Peyer's patch (tissue), 4 donors: ENCODE data around the gene RPGR. TPM values are rescaled to one million over a fixed set of nuclear protein-coding genes. Genes with fewer than 3 reads are reported as not detected.
A peak's percentile ranks its signal among the peaks of the same experiment; 100 is the strongest.

ENCODE experiments used
- DNase-seq, 3 donors: peaks; one replicate each; pipeline ENCODE4 v3.0.0-alpha.2; 2017 to 2019
- H3K27ac ChIP-seq, 4 donors: fragments of 200-600 bp; sonication (generic); one replicate each; pipeline ENCODE4 v1.5.1; 2016 to 2019
- H3K27me3 ChIP-seq, 2 donors: fragments of 200-600 bp; sonication (generic); one replicate each; pipeline ENCODE4 v1.5.1; 2019
- H3K36me3 ChIP-seq, 3 donors: fragments of 200-600 bp; sonication (generic); one replicate each; pipeline ENCODE4 v1.5.1; 2016 to 2019
- H3K4me1 ChIP-seq, 4 donors: fragments of 200-600 bp; sonication (generic); one replicate each; pipeline ENCODE4 v1.5.1; 2016 to 2019
- H3K4me3 ChIP-seq, 4 donors: fragments of 200-600 bp; sonication (generic); 1 replicate in 3 of 4; 2 replicates in 1 of 4; pipeline ENCODE4 v1.5.1; 2016 to 2019; ENCODE audit warnings: mild to moderate bottlenecking in 1 of 4
- H3K9me3 ChIP-seq, 4 donors: fragments of 200-600 bp; sonication (generic); one replicate each; pipeline ENCODE4 v1.5.1; 2016 to 2019; ENCODE audit warnings: mild to moderate bottlenecking in 1 of 4
- POLR2A ChIP-seq, 2 donors: fragments of 450-650 bp; IDR thresholded peaks; one replicate each; pipeline ENCODE4 v1.5.1; 2017; ENCODE audit warnings: antibody characterized with exemption in 2 of 2, mild to moderate bottlenecking in 2 of 2, moderate library complexity in 2 of 2
- total RNA-seq, 4 donors: library from RNA; depleted of rRNA; stranded (reverse); fragments of >200 nt; gene quantifications; one replicate each; pipeline ENCODE4 v1.1.0, GENCODE V29; 2016
- TF ChIP-seq, protein P1 (sequence below), 6 experiments: fragments of 450-650 bp in 4 of 6; fragments of 200-600 bp in 2 of 6; sonication (generic) in 1 of 6; IDR thresholded peaks; one replicate each; pipeline ENCODE4 v1.5.1; 2017 to 2019; ENCODE audit warnings: antibody characterized with exemption in 6 of 6, mild to moderate bottlenecking in 3 of 6, moderate library complexity in 1 of 6

Gene RPGR
- total RNA-seq, 4 donors from 2014 or later = 5.4 to 72.6 (median 22.3) TPM

DNA sequence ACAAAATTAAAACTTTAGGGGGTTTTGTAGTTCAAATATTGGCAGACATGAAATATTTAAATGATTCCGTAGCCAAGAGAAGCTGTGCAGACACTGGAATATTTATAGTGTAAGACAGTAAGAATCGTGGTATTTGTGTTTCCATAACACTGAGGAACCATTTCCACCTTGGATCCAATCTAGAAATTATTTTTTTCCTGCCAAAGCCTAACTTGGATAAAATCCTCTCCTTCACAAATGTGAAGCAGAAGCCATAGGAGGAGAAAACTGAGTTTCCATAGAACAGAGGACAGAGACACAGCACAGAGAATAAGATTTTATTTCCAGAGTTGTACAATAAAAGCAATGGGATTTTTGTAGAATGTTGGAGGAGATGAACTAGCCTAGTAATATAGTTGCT lies 86.8 kb downstream of the RPGR start:
- Histone ChIP-seq H3K27ac (no peak overlapping the region), H3K27me3 (no peaks in the 10 kb centered on the region), H3K4me3 (no peak overlapping the region), H3K4me1 (no peaks in the 10 kb centered on the region), H3K9me3 (no peaks in the 10 kb centered on the region), H3K36me3 (no peaks in the 10 kb centered on the region)
- no peak for DNase-seq
- no peak for TF ChIP-seq POLR2A (IDR thresholded peaks at IDR 0.05)
- TF ChIP-seq, protein P1, sequence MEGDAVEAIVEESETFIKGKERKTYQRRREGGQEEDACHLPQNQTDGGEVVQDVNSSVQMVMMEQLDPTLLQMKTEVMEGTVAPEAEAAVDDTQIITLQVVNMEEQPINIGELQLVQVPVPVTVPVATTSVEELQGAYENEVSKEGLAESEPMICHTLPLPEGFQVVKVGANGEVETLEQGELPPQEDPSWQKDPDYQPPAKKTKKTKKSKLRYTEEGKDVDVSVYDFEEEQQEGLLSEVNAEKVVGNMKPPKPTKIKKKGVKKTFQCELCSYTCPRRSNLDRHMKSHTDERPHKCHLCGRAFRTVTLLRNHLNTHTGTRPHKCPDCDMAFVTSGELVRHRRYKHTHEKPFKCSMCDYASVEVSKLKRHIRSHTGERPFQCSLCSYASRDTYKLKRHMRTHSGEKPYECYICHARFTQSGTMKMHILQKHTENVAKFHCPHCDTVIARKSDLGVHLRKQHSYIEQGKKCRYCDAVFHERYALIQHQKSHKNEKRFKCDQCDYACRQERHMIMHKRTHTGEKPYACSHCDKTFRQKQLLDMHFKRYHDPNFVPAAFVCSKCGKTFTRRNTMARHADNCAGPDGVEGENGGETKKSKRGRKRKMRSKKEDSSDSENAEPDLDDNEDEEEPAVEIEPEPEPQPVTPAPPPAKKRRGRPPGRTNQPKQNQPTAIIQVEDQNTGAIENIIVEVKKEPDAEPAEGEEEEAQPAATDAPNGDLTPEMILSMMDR (IDR thresholded peaks at IDR 0.05) = no peak

DNA sequence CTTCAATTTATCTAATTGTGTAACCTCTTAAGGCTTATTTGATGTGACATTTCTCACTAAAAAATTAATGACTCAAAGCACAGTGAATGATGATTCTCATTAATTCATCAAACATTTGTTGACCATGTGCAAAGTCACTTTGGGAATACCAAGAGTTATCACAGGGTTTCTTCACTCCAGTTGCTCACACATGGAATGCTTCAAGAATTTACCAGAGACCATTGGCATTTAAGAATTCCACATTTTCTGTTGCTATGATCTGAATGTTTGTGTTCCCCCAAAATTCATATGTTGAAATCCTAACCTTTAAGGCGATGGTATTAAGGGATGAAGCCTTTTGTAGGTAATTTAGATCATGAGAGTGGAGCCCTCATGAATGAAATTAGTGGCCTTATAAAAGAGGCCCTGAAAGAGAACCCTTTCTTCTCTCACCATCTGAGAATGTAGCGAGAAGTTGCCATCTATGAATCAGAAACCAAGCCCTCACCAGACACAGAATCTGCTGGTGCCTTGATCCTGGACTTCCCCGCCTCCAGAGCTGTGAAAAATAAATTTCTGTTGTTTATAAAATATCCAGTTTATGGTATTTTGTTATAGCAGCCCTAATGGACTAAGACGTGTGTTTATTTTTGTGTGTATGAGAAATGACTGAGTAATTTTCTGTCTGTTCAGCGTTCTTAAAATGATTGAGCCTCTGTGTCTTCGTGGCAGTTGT lies 90.3 kb downstream of the RPGR start:
- no peak for DNase-seq
- Histone ChIP-seq H3K27me3 (no peaks in the 10 kb centered on the region), H3K36me3 (no peaks in the 10 kb centered on the region), H3K9me3 (no peaks in the 10 kb centered on the region), H3K27ac (no peak overlapping the region), H3K4me3 (no peak overlapping the region), H3K4me1 (no peaks in the 10 kb centered on the region)
- TF ChIP-seq, protein P1 (IDR thresholded peaks at IDR 0.05) = no peak
- no peak for TF ChIP-seq POLR2A (IDR thresholded peaks at IDR 0.05)

DNA sequence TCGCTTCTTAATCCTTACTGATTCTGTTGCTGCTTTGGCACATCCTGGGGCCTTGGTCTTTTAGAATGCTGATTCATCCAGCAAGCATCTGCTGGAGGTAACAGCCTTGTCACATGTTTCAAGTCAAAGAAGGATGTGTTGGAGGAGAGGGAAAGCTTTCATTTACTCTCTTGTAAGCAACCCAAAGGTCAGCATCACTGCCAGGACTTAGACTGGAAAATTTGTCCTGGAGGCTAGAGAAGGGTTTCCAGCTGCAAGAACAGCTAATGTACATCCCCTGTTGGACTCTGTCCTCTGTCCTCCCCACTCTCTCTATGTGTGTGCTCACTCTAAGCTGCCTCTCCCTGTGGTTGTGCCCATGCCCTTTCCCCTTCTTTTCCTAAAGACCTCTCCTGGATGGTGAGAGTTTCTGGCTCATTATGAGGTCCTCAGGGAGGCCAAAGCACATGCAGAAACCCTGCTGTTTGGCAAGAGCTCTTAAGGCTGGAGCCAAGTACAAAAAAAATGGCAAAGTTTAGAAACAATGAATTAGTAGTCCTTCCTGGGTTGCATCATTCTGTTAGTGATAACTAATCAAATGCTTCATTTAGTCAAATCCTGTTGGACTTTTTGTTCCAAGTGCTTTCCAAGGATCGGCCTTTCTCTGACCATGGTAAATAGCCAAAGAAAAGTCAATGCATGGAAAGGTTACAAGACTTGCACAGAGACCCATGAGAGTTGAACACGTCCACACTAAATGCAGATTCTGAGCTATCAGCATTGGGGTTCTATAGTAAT lies 93.2 kb downstream of the RPGR start:
- H3K4me3 ChIP-seq = no peak overlapping the region
- no peak for DNase-seq
- no peaks in the 10 kb centered on the region for H3K9me3 ChIP-seq
- no peaks in the 10 kb centered on the region for H3K27me3 ChIP-seq
- H3K4me1 ChIP-seq = no peaks in the 10 kb centered on the region
- H3K36me3 ChIP-seq = no peaks in the 10 kb centered on the region
- H3K27ac ChIP-seq = peak overlapping the region in 2 of 4 donors; percentile 42 to 43
- no peak for TF ChIP-seq POLR2A (IDR thresholded peaks at IDR 0.05)
- TF ChIP-seq, protein P1 (IDR thresholded peaks at IDR 0.05) = no peak

- no peaks in the 10 kb centered on the region for H3K9me3 ChIP-seq
- no peak for DNase-seq
- no peaks in the 10 kb centered on the region for H3K36me3 ChIP-seq
- no peaks in the 10 kb centered on the region for H3K27me3 ChIP-seq
- H3K4me1 ChIP-seq = no peaks in the 10 kb centered on the region
- TF ChIP-seq, protein P1 (IDR thresholded peaks at IDR 0.05) = no peak
- no peak for TF ChIP-seq POLR2A (IDR thresholded peaks at IDR 0.05)
- no peak overlapping the region for H3K4me3 ChIP-seq
- H3K27ac ChIP-seq = peak overlapping the region in 1 of 4 donors; percentile 42
Measured at GRCh38 chrX:38232079-38232686, 95.1 kb downstream of the RPGR start.

DNA sequence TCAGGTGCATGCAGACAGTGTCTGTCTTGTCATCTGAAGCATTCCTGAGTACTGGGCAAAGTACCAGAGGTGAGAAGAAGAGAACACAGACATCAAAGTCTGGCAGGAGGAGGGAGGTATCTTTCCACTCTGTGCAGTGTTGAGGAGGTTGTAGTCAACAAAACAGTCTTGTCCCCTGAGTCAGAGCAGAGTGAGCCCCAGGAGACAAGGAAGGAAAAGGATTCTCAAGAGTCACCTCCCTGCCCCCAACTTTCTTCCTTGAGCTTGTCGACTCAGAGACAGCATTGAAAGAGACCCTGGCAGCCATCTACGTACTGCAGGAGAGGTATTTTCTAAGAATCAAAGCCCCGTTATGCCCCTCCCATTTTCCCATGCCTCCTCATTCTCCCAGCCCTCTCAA lies 102.2 kb downstream of the RPGR start:
- no peak for DNase-seq
- no peak overlapping the region for H3K4me3 ChIP-seq
- no peaks in the 10 kb centered on the region for H3K4me1 ChIP-seq
- no peaks in the 10 kb centered on the region for H3K27me3 ChIP-seq
- no peak for TF ChIP-seq POLR2A (IDR thresholded peaks at IDR 0.05)
- TF ChIP-seq, protein P1 (IDR thresholded peaks at IDR 0.05) = no peak
- no peak overlapping the region for H3K27ac ChIP-seq
- no peaks in the 10 kb centered on the region for H3K36me3 ChIP-seq
- no peaks in the 10 kb centered on the region for H3K9me3 ChIP-seq
